B cell (primary cell): ENCODE measurements around the gene PCSK6. TPM values are rescaled to one million over a fixed set of nuclear protein-coding genes. Genes with fewer than 3 reads are reported as not detected.

Experiments used
- ATAC-seq: fragments of 200-7000 bp; cut with Tn5 transposase; one replicate; pipeline ENCODE4 v1.10.0; 2021; ENCODE audit warnings: low read depth, mild to moderate bottlenecking, moderate number of reproducible peaks, moderate library complexity
- CTCF ChIA-PET: fragments of 350-600 bp; sonication (Branson Sonifier 250); formaldehyde crosslinking; loops from one replicate; lab custom pipeline; 2021; ENCODE audit warnings: antibody characterized with exemption, inconsistent platforms; lab: Charles Lee
- POLR2A ChIA-PET: fragments of 350-600 bp; sonication (Branson Sonifier 250); formaldehyde crosslinking; loops from one replicate; lab custom pipeline; 2021; ENCODE audit warnings: antibody characterized with exemption; lab: Charles Lee
- DNase-seq: peaks from one replicate; pipeline ENCODE4 v3.0.0; 2013
- H2AFZ ChIP-seq: 2 replicates; pipeline ENCODE4 v1.6.1; 2012; ENCODE audit warnings: mild to moderate bottlenecking, low read depth, low read length; ENCODE audit not compliant: insufficient read depth, poor library complexity, severe bottlenecking
- H3K27ac ChIP-seq, 2 donors: 1 replicate in 1 of 2; 2 replicates in 1 of 2; pipeline ENCODE4 v1.5.1; 2012 to 2013; ENCODE audit warnings: low read length in 2 of 2, mild to moderate bottlenecking in 2 of 2, moderate library complexity in 1 of 2
- H3K27me3 ChIP-seq, 4 experiments: fragments of 200-600 bp in 1 of 4; sonication (generic) in 1 of 4; replicated peaks in 1 of 4; 1 replicate in 2 of 4; 2 replicates in 2 of 4; pipeline versions ENCODE4 v1.6.1 to v1.7.0; 2013 to 2016; ENCODE audit warnings: low read length in 3 of 4, mild to moderate bottlenecking in 2 of 4, mixed read lengths in 1 of 4, moderate library complexity in 1 of 4; ENCODE audit not compliant: insufficient read depth in 4 of 4, control insufficient read depth in 3 of 4; ENCODE audit errors: control extremely low read depth in 1 of 4
- H3K36me3 ChIP-seq, 2 experiments: replicated peaks in 1 of 2; 1 replicate in 1 of 2; 2 replicates in 1 of 2; pipeline versions ENCODE4 v1.6.1 to v1.7.1; 2013; ENCODE audit warnings: low read length in 1 of 2; ENCODE audit not compliant: insufficient read depth in 2 of 2, control insufficient read depth in 1 of 2; ENCODE audit errors: control extremely low read depth in 1 of 2, extremely low read depth in 1 of 2
- H3K4me1 ChIP-seq, 2 donors: fragments of 200-600 bp in 1 of 2; sonication (generic) in 1 of 2; 1 replicate in 1 of 2; 2 replicates in 1 of 2; pipeline versions ENCODE4 v1.5.1 to v1.6.1; 2013 to 2017; ENCODE audit warnings: low read length in 2 of 2; ENCODE audit not compliant: control insufficient read depth in 2 of 2, insufficient read depth in 2 of 2
- H3K4me2 ChIP-seq: replicated peaks from 2 replicates; pipeline ENCODE3; 2012; ENCODE audit warnings: mild to moderate bottlenecking, low read depth, low read length; ENCODE audit not compliant: poor library complexity, severe bottlenecking
- H3K4me3 ChIP-seq, 5 experiments: fragments of 200-600 bp in 1 of 5; sonication (generic) in 1 of 5; 1 replicate in 3 of 5; 2 replicates in 2 of 5; pipeline versions ENCODE4 v1.5.1 to v1.7.0; 2011 to 2016; ENCODE audit warnings: low read length in 4 of 5, mild to moderate bottlenecking in 4 of 5, low read depth in 2 of 5, control low read depth in 1 of 5, moderate library complexity in 1 of 5; ENCODE audit not compliant: insufficient read depth in 1 of 5; ENCODE audit errors: control extremely low read depth in 1 of 5, extremely low read depth in 1 of 5
- H3K79me2 ChIP-seq: fragments of 200-600 bp; sonication (generic); one replicate; pipeline ENCODE4 v1.6.0; 2016; ENCODE audit warnings: low read length; ENCODE audit not compliant: control insufficient read depth, insufficient read depth
- H3K9ac ChIP-seq: fragments of 200-600 bp; sonication (generic); 2 replicates; pipeline ENCODE4 v1.6.1; 2017; ENCODE audit warnings: mild to moderate bottlenecking, low read length, moderate library complexity
- H3K9me3 ChIP-seq, 3 donors: one replicate each; pipeline versions ENCODE4 v1.6.1 to v1.7.1; 2013; ENCODE audit warnings: low read length in 2 of 3; ENCODE audit not compliant: control insufficient read depth in 2 of 3, insufficient read depth in 1 of 3; ENCODE audit errors: control extremely low read depth in 1 of 3
- H4K20me1 ChIP-seq: 2 replicates; pipeline ENCODE4 v1.6.0; 2012; ENCODE audit warnings: mild to moderate bottlenecking, low read length; ENCODE audit not compliant: insufficient read depth, control insufficient read depth, poor library complexity, severe bottlenecking
- H3K27ac Mint-ChIP-seq: one replicate; pipeline ENCODE4 v1.8.0; 2021; ENCODE audit warnings: mixed read lengths
- H3K27me3 Mint-ChIP-seq: one replicate; pipeline ENCODE4 v1.8.0; 2021; ENCODE audit warnings: mixed read lengths
- H3K4me1 Mint-ChIP-seq: one replicate; pipeline ENCODE4 v1.8.0; 2021; ENCODE audit warnings: mixed read lengths
- H3K4me3 Mint-ChIP-seq: one replicate; pipeline ENCODE4 v1.8.0; 2021; ENCODE audit warnings: mixed read lengths
- H3K9me3 Mint-ChIP-seq: one replicate; pipeline ENCODE4 v1.8.0; 2022; ENCODE audit warnings: mixed read lengths; ENCODE audit not compliant: insufficient read depth
- CTCF ChIP-seq: fragments of 200-600 bp; IDR thresholded peaks from one replicate; pipeline ENCODE4 v1.8.0; 2022; ENCODE audit warnings: antibody characterized with exemption, mild to moderate bottlenecking
- EZH2 ChIP-seq: IDR thresholded peaks from 2 replicates; pipeline ENCODE4 v1.6.1; 2012; ENCODE audit warnings: borderline replicate concordance, low read depth, mild to moderate bottlenecking, moderate library complexity, low read length; ENCODE audit not compliant: insufficient read depth, poor library complexity, severe bottlenecking
- WGBS: methylation state at CpG from one replicate; pipeline ENCODE4 v1.1.5; 2013; ENCODE audit warnings: missing lambda C conversion rate; ENCODE audit not compliant: insufficient coverage; 5-methylcytosine and 5-hydroxymethylcytosine counted together
- intact Hi-C: fragments of 100-400 bp; cut with micrococcal nuclease; formaldehyde crosslinking; loops from one replicate; pipeline ENCODE4 v1.10.0; 2022
- polyA plus RNA-seq: library from polyadenylated mRNA; depleted of rRNA; stranded (reverse); fragments of >200 nt; gene quantifications from 2 replicates; pipeline ENCODE4 v1.2.3, GENCODE V29; 2012
- total RNA-seq, 2 donors: library from RNA; stranded (reverse); fragments of 120-200 nt in 1 of 2; gene quantifications; 1 replicate in 1 of 2; 2 replicates in 1 of 2; pipeline versions ENCODE4 v1.2.3 to v1.2.4, GENCODE V29; 2013 to 2022

The PCSK6 gene
- total and polyA plus RNA-seq, 2 donors (not counting 1 experiment from before 2014, with no cell fraction given): 0.66 to 1.6 TPM

DNA sequence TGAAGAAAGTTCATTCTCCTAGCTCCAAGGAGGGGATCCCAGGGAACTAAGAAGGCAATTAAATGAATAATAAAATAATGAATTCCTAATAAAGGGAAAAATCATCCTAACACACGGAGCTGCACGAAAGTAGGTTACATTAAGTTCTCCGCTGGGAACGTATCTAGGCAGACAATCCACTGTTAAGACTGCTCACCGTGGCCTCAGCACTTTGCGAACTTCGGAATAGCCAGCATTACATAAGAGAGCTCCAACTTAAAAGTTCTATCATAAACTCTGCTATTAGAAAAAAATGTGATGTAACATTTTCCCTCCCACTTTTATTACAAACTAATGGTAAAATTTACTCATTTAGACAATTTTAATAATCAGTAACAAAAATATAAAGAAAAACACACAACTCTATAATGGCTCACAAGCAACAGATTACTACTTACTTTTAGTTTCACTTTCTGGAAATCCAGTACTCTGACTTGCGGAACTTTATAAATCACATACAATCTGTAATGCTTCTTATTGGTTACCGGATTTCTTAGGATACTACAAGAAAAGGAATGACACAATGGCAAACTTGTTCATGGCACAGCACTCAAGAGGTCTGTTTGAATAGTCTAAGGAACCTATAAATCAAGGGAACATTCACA, 202.9 kb downstream of the PCSK6 start:
- H3K9ac ChIP-seq: no peak overlapping the region
- no peak for TF ChIP-seq EZH2
- TF ChIP-seq CTCF: no peak
- peaks cover 7 to 80% of the 10 kb centered on the region in 2 experiments for H3K36me3 ChIP-seq
- H3K4me2 ChIP-seq: no peak overlapping the region
- Mint-ChIP-seq H3K27ac (no peak overlapping the region), H3K4me1 (peaks cover 20% of the 10 kb centered on the region), H3K4me3 (no peak overlapping the region), H3K27me3 (no peaks in the 10 kb centered on the region), H3K9me3 (no peaks in the 10 kb centered on the region)
- no peaks in the 10 kb centered on the region for H3K9me3 ChIP-seq
- peaks cover under 1 to 1% of the 10 kb centered on the region in 2 donors for H3K4me1 ChIP-seq
- H3K4me3 ChIP-seq: no peak overlapping the region
- H3K27me3 ChIP-seq: no peaks in the 10 kb centered on the region
- CTCF ChIA-PET: interaction anchor here (0.9 to 3.5 kb wide), 7 partner anchors 8 to 355 kb away, joined by 3 to 17 read pairs (median 7); partner anchors contain the start of gene SNRPA1
- H3K79me2 ChIP-seq: peaks cover 54% of the 10 kb centered on the region
- DNase-seq: no peak
- H2AFZ ChIP-seq: no peak overlapping the region
- peaks cover 53% of the 10 kb centered on the region for H4K20me1 ChIP-seq
- WGBS: 92% methylated on average over 5 of the region's 9 CpGs
- ATAC-seq: no peak
- H3K27ac ChIP-seq: no peak overlapping the region
- POLR2A ChIA-PET: no interaction called here
- intact Hi-C loops: no loop called here

- Histone ChIP-seq H3K27me3 (no peaks in the 10 kb centered on the region), H3K9me3 (no peaks in the 10 kb centered on the region), H4K20me1 (peaks cover 31% of the 10 kb centered on the region), H3K79me2 (peaks cover 29% of the 10 kb centered on the region), H3K4me2 (no peak overlapping the region), H3K27ac (no peak overlapping the region), H3K9ac (no peak overlapping the region), H3K4me1 (no peaks in the 10 kb centered on the region), H3K4me3 (no peak overlapping the region), H2AFZ (no peak overlapping the region), H3K36me3 (peaks cover 7 to 75% of the 10 kb centered on the region in 2 experiments)
- ATAC-seq (no peak), DNase-seq (no peak)
- POLR2A ChIA-PET: no interaction called here
- CTCF ChIA-PET: interaction anchor here (0.7 to 3.5 kb wide), 4 partner anchors 10 to 696 kb away, joined by 3 to 17 read pairs (median 8); partner anchors contain the start of gene SNRPA1
- no peaks in the 10 kb centered on the region for H3K27me3 Mint-ChIP-seq
- WGBS: 70% methylated on average over 4 of the region's 6 CpGs
- H3K4me3 Mint-ChIP-seq: no peak overlapping the region
- H3K27ac Mint-ChIP-seq: no peak overlapping the region
- intact Hi-C loops: no loop called here
- H3K4me1 Mint-ChIP-seq: peaks cover 9% of the 10 kb centered on the region
- no peak for TF ChIP-seq EZH2
- no peak for TF ChIP-seq CTCF
- H3K9me3 Mint-ChIP-seq: no peaks in the 10 kb centered on the region
These were observed 205.6 kb downstream of the PCSK6 start for GRCh38 chr15:101283931-101284330.
